RWPE1 (cell line): Measurements from ENCODE around the gene ANO6.

Experiments used
- CTCF ChIA-PET: fragments of 350-600 bp; sonication (Branson Sonifier 250); formaldehyde crosslinking; extraction: SDS; loops from one replicate; lab custom pipeline; 2021; lab: Yijun Ruan, JAX
- POLR2A ChIA-PET: fragments of 400-600 bp; formaldehyde crosslinking; extraction: SDS; loops from one replicate; lab custom pipeline; 2020; ENCODE audit warnings: antibody characterized with exemption; ENCODE audit not compliant: low non-redundant PET; lab: Yijun Ruan, JAX
- DNase-seq: peaks from one replicate; pipeline ENCODE4 v3.0.0; 2012; ENCODE audit warnings: low spot score
- H3K27ac ChIP-seq: fragments of 450-650 bp; 2 replicates; pipeline ENCODE4 v1.5.1; 2017
- CTCF ChIP-seq: fragments of 450-650 bp; conservative IDR thresholded peaks from 2 replicates; pipeline ENCODE4 v1.5.1; 2017; ENCODE audit warnings: low read depth, mild to moderate bottlenecking

Gene ANO6

GRCh38 chr12:45268672-45269411, 52.9 kb downstream of the ANO6 start:
- H3K27ac ChIP-seq = peak overlapping the region; percentile 93
- CTCF ChIA-PET = interaction anchor here (0.5 to 0.9 kb wide), 4 partner anchors 22 to 142 kb away, joined by 3 to 4 read pairs (median 3); no protein-coding TSS in a partner anchor
- POLR2A ChIA-PET = no interaction called here
- TF ChIP-seq CTCF = peak; percentile 54
- peak; percentile 76 for DNase-seq

- DNase-seq = no peak
- CTCF ChIA-PET = interaction anchor here (0.6 kb wide), 1 partner anchor 67 kb away, joined by 3 read pairs; no protein-coding TSS in a partner anchor
- POLR2A ChIA-PET = no interaction called here
- H3K27ac ChIP-seq = peak overlapping the region; percentile 93
- TF ChIP-seq CTCF = 0 out of 2 replicates have a peak, but pooled peaks have one; percentile 21
These were observed 53.5 kb downstream of the ANO6 start for GRCh38 chr12:45269412-45269751.

- POLR2A ChIA-PET = no interaction called here
These were observed 55.1 kb downstream of the ANO6 start for GRCh38 chr12:45270951-45271350.

GRCh38 chr12:45273717-45274271, 57.9 kb downstream of the ANO6 start:
- no peak for TF ChIP-seq CTCF
- peak; percentile 89 for DNase-seq
- H3K27ac ChIP-seq = peak overlapping the region; percentile 63; the same call in 1 of the 2 replicates
- ChIA-PET POLR2A (no interaction called here), CTCF (interaction anchor here (0.8 kb wide), 1 partner anchor 54 kb away, joined by 3 read pairs; no protein-coding TSS in a partner anchor)

More at GRCh38 chr12:45270951-45271350, 55.1 kb downstream of the ANO6 start:
- CTCF ChIA-PET = no interaction called here
- H3K27ac ChIP-seq = no peak overlapping the region
- no peak for TF ChIP-seq CTCF
- no peak for DNase-seq

- TF ChIP-seq CTCF = no peak
- H3K27ac ChIP-seq = no peak overlapping the region
- DNase-seq = no peak
- ChIA-PET POLR2A (interaction anchor here (0.6 kb wide), 1 partner anchor 9 kb away, joined by 3 read pairs; no protein-coding TSS in a partner anchor), CTCF (no interaction called here)
These were observed 60.4 kb downstream of the ANO6 start for GRCh38 chr12:45276154-45276755.

GRCh38 chr12:45278447-45278846, 62.6 kb downstream of the ANO6 start:
- no peak for TF ChIP-seq CTCF
- CTCF ChIA-PET = no interaction called here
- no peak for DNase-seq
- H3K27ac ChIP-seq = no peak overlapping the region
- POLR2A ChIA-PET = interaction anchor here (0.6 kb wide), 1 partner anchor 23 kb away, joined by 5 read pairs; no protein-coding TSS in a partner anchor
